ENCODE measurements around the gene AGBL2.

The AGBL2 gene

DNA sequence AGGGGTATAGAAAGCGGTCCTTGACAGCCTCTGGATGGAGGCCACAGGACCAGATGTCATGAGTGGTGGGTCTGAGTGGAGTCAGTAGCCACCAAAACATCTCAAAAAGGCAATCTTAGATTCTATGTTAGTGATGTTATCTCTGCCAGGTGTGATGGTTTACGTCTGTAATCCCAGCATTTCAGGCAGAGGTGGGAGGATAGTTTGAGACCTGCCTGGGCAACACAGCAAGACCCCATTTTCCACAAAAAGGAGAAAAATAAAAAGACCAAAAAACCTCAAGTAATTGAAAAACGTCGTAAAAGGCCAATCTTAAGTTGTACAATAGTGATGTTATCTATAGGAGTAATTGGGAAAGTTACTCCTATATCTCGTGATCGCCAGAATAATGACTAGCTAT, 69.2 kb downstream of the AGBL2 start:
- TF ChIP-seq EZH2 (optimal IDR thresholded peaks at IDR 0.05; ENCODE audit: low read depth, low read length), result no peak
- Histone ChIP-seq H3K27me3 (replicated peaks; ENCODE audit: insufficient read depth, low read length) (no peaks in the 10 kb centered on the region), H4K20me1 (ENCODE audit: insufficient read depth, low read length) (no peaks in the 10 kb centered on the region)

DNA sequence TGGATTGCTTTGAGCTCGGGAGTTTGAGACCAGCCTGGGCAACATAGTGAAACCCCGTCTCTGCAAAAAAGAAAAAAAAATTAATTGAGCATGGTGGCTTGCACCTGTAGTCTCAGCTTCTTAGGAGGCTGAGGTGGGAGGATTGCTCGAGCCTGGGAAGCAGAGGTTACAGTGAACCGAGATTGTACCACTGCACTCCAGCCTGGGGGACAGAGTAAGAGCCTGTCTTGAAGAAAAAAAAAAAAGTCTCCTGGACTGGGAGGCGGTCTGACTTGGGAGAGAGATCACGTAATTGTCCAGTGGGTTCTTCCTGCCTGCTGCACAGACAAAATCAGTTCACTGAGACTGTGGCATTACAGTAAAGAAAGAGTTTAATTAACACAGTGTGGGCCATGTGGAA, 69.7 kb downstream of the AGBL2 start:
- Histone ChIP-seq H3K4me1 (ENCODE audit: low read length) (peaks cover 5% of the 10 kb centered on the region; the same call in 1 of the 2 replicates), H3K9me3 (replicated peaks; ENCODE audit: insufficient read depth, low read length) (no peaks in the 10 kb centered on the region), H3K4me3 (ENCODE audit: low read length) (no peak overlapping the region), H3K27ac (ENCODE audit: low read length) (no peak overlapping the region), H3K36me3 (replicated peaks; ENCODE audit: insufficient read depth, low read length) (no peaks in the 10 kb centered on the region), H3K9me2 (replicated peaks; ENCODE audit: insufficient read depth, low read length) (no peaks in the 10 kb centered on the region), H4K20me1 (ENCODE audit: insufficient read depth, low read length) (no peaks in the 10 kb centered on the region), H3K9ac (ENCODE audit: low read length) (no peak overlapping the region), H3K4me2 (ENCODE audit: low read depth, low read length) (no peak overlapping the region), H3K79me2 (ENCODE audit: low read length) (peaks cover 18% of the 10 kb centered on the region), H2AFZ (ENCODE audit: low read length) (no peak overlapping the region), H3K27me3 (replicated peaks; ENCODE audit: insufficient read depth, low read length) (no peaks in the 10 kb centered on the region), H3F3A (ENCODE audit: insufficient read depth, low read length) (peaks cover 8% of the 10 kb centered on the region)
- DNase-seq, result no peak
- no peak for TF ChIP-seq EZH2 (optimal IDR thresholded peaks at IDR 0.05; ENCODE audit: low read depth, low read length)
- TF ChIP-seq, protein P1, sequence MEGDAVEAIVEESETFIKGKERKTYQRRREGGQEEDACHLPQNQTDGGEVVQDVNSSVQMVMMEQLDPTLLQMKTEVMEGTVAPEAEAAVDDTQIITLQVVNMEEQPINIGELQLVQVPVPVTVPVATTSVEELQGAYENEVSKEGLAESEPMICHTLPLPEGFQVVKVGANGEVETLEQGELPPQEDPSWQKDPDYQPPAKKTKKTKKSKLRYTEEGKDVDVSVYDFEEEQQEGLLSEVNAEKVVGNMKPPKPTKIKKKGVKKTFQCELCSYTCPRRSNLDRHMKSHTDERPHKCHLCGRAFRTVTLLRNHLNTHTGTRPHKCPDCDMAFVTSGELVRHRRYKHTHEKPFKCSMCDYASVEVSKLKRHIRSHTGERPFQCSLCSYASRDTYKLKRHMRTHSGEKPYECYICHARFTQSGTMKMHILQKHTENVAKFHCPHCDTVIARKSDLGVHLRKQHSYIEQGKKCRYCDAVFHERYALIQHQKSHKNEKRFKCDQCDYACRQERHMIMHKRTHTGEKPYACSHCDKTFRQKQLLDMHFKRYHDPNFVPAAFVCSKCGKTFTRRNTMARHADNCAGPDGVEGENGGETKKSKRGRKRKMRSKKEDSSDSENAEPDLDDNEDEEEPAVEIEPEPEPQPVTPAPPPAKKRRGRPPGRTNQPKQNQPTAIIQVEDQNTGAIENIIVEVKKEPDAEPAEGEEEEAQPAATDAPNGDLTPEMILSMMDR (IDR thresholded peaks at IDR 0.05; ENCODE audit: low read length), result no peak
- TF ChIP-seq EZH2phosphoT487 (IDR thresholded peaks at IDR 0.05; ENCODE audit: low read length), result no peak

More for the DNA sequence above, 69.2 kb downstream of the AGBL2 start:
- Histone ChIP-seq H3K4me2 (ENCODE audit: low read depth, low read length) (no peak overlapping the region), H3K36me3 (replicated peaks; ENCODE audit: insufficient read depth, low read length) (no peaks in the 10 kb centered on the region), H3K4me1 (ENCODE audit: low read length) (peaks cover 3% of the 10 kb centered on the region; the same call in 1 of the 2 replicates), H3K79me2 (ENCODE audit: low read length) (peaks cover 12% of the 10 kb centered on the region), H3K9me3 (replicated peaks; ENCODE audit: insufficient read depth, low read length) (no peaks in the 10 kb centered on the region), H3K27ac (ENCODE audit: low read length) (no peak overlapping the region), H3F3A (ENCODE audit: insufficient read depth, low read length) (peaks cover 8% of the 10 kb centered on the region), H3K9ac (ENCODE audit: low read length) (no peak overlapping the region), H3K4me3 (ENCODE audit: low read length) (no peak overlapping the region), H3K9me2 (replicated peaks; ENCODE audit: insufficient read depth, low read length) (no peaks in the 10 kb centered on the region), H2AFZ (ENCODE audit: low read length) (no peak overlapping the region)
- DNase-seq, result no peak

DNA sequence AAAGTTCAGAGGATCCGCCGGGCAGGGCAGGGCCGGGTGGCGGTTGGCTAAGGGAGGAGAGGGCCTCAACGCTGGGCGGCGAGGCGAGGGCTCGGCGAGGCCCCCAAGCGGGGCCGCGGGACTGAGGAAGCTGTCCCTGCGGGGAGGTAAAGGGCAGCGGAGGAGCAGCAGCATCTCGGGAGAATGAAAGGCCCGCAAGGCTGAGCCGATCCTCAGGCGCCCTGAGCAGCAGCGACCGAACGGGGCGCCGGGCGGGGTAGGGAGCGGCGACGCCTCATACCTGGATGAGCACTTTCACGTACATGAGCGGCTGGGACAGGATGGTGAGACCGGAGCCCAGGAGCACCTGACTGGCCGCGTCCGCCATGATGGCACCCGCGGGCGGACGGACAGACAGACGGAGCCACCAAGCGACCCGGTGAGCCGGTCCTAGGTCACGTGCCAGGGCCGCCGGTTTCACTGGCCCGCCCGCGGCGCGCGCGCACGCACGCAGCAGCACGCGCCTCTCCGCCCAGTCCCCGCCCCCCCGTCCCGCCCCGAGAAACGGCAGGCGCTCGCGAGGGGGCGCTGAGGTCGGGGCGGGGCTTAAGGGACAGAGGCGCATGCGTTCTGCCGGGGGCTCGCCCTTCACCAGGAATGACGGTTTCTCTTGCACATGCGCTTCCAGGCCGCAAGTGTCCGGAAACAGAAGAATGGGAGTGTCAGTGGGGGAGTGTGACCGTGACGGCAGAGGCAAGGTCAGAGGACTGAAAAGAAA, 72.9 kb downstream of the AGBL2 start, which contains the start of gene MTCH2:
Gene MTCH2 (minus strand): TSS at position 461 of the 757 bp plus-strand sequence. CDS start 94 bp downstream, at position 367.
- Histone ChIP-seq H3K9me3 (replicated peaks; ENCODE audit: insufficient read depth, low read length) (no peaks in the 10 kb centered on the region), H3F3A (ENCODE audit: insufficient read depth, low read length) (peaks cover 8% of the 10 kb centered on the region), H4K20me1 (ENCODE audit: insufficient read depth, low read length) (no peaks in the 10 kb centered on the region), H3K9ac (ENCODE audit: low read length) (peak within 1 kb of the TSS; percentile 86), H3K79me2 (ENCODE audit: low read length) (peaks cover 38% of the 10 kb centered on the region), H2AFZ (ENCODE audit: low read length) (peak within 1 kb of the TSS; percentile 81), H3K4me3 (ENCODE audit: low read length) (peak within 1 kb of the TSS; percentile 89), H3K4me1 (ENCODE audit: low read length) (peaks cover 5% of the 10 kb centered on the region; the same call in 1 of the 2 replicates), H3K36me3 (replicated peaks; ENCODE audit: insufficient read depth, low read length) (no peaks in the 10 kb centered on the region; the same call in 1 of the 2 replicates), H3K27me3 (replicated peaks; ENCODE audit: insufficient read depth, low read length) (no peaks in the 10 kb centered on the region), H3K9me2 (replicated peaks; ENCODE audit: insufficient read depth, low read length) (no peaks in the 10 kb centered on the region), H3K27ac (ENCODE audit: low read length) (peak within 1 kb of the TSS; percentile 72), H3K4me2 (ENCODE audit: low read depth, low read length) (peak within 1 kb of the TSS; percentile 73)
- DNase-seq, result peak; percentile 96
- TF ChIP-seq, protein P1 (IDR thresholded peaks at IDR 0.05; ENCODE audit: low read length), result 0 out of 2 replicates have a peak, but pooled peaks have one; percentile 6
- no peak for TF ChIP-seq EZH2 (optimal IDR thresholded peaks at IDR 0.05; ENCODE audit: low read depth, low read length)
